ENCODE data around the gene MRPS14.
A peak's percentile ranks its signal among the peaks of the same experiment; 100 is the strongest.

The MRPS14 gene

GRCh38 chr1:174964972-174965361 lies 58.3 kb downstream of the MRPS14 start:
- no peak overlapping the region for H3K4me3 ChIP-seq (IDR thresholded peaks at IDR 0.05; ENCODE audit: insufficient read depth, low read depth, low read length)
- H2AFZ ChIP-seq (ENCODE audit: low read depth) = peak overlapping the region; percentile 28; the same call in 1 of the 2 replicates
- no peaks in the 10 kb centered on the region for H3K36me3 ChIP-seq (ENCODE audit: insufficient read depth)
- H3K4me2 ChIP-seq = peak overlapping the region; percentile 67
- peak overlapping the region; percentile 30; the same call in 1 of the 2 replicates for H3K9ac ChIP-seq
- H4K20me1 ChIP-seq (ENCODE audit: insufficient read depth) = no peaks in the 10 kb centered on the region
- peak overlapping the region; percentile 81 for H3K27ac ChIP-seq
- no peaks in the 10 kb centered on the region for H3K79me2 ChIP-seq (ENCODE audit: insufficient read depth, low read depth)
- TF ChIP-seq CTCF (conservative IDR thresholded peaks at IDR 0.05; ENCODE audit: low read depth, low read length) = no peak
- H3K27me3 ChIP-seq (ENCODE audit: insufficient read depth, low read depth) = no peaks in the 10 kb centered on the region
- peaks cover 82% of the 10 kb centered on the region for H3K4me1 ChIP-seq (ENCODE audit: low read depth, poor library complexity, severe bottlenecking)

- no peak for TF ChIP-seq CTCF (conservative IDR thresholded peaks at IDR 0.05; ENCODE audit: low read depth, low read length)
- Histone ChIP-seq H3K79me2 (ENCODE audit: insufficient read depth, low read depth) (no peaks in the 10 kb centered on the region), H3K4me3 (IDR thresholded peaks at IDR 0.05; ENCODE audit: insufficient read depth, low read depth, low read length) (peak overlapping the region; percentile 51), H3K36me3 (ENCODE audit: insufficient read depth) (no peaks in the 10 kb centered on the region), H3K27me3 (ENCODE audit: insufficient read depth, low read depth) (no peaks in the 10 kb centered on the region), H3K4me2 (peak overlapping the region; percentile 67), H3K9ac (peak overlapping the region; percentile 30; the same call in 1 of the 2 replicates), H2AFZ (ENCODE audit: low read depth) (peak overlapping the region; percentile 27; the same call in 1 of the 2 replicates), H3K27ac (peak overlapping the region; percentile 81), H4K20me1 (ENCODE audit: insufficient read depth) (no peaks in the 10 kb centered on the region), H3K4me1 (ENCODE audit: low read depth, poor library complexity, severe bottlenecking) (peaks cover 76% of the 10 kb centered on the region)
Measured at GRCh38 chr1:174964261-174964971, 58.8 kb downstream of the MRPS14 start.

GRCh38 chr1:174963529-174964125 lies 59.6 kb downstream of the MRPS14 start:
- H3K4me1 ChIP-seq (ENCODE audit: low read depth, poor library complexity, severe bottlenecking) = peaks cover 70% of the 10 kb centered on the region
- no peaks in the 10 kb centered on the region for H3K36me3 ChIP-seq (ENCODE audit: insufficient read depth)
- peak overlapping the region; percentile 27; the same call in 1 of the 2 replicates for H2AFZ ChIP-seq (ENCODE audit: low read depth)
- peak overlapping the region; percentile 81 for H3K27ac ChIP-seq
- peak overlapping the region; percentile 30; the same call in 1 of the 2 replicates for H3K9ac ChIP-seq
- H3K27me3 ChIP-seq (ENCODE audit: insufficient read depth, low read depth) = no peaks in the 10 kb centered on the region
- H3K4me2 ChIP-seq = peak overlapping the region; percentile 67
- no peak for TF ChIP-seq CTCF (conservative IDR thresholded peaks at IDR 0.05; ENCODE audit: low read depth, low read length)
- no peaks in the 10 kb centered on the region for H4K20me1 ChIP-seq (ENCODE audit: insufficient read depth)
- H3K79me2 ChIP-seq (ENCODE audit: insufficient read depth, low read depth) = no peaks in the 10 kb centered on the region
- H3K4me3 ChIP-seq (IDR thresholded peaks at IDR 0.05; ENCODE audit: insufficient read depth, low read depth, low read length) = peak overlapping the region; percentile 51
